ENCODE results near the gene LAPTM5. TPM values are rescaled to one million over a fixed set of nuclear protein-coding genes. Genes with fewer than 3 reads are reported as not detected.

The LAPTM5 gene
- total and polyA plus RNA-seq, 2 of the 8 experiments (the other 6 are each of a cell fraction or from before 2014, with no cell fraction given) = 0.37 to 1.4 TPM

GRCh38 chr1:30755746-30756145, 1.8 kb downstream of the LAPTM5 start (continued):
- TF ChIP-seq, protein P1, sequence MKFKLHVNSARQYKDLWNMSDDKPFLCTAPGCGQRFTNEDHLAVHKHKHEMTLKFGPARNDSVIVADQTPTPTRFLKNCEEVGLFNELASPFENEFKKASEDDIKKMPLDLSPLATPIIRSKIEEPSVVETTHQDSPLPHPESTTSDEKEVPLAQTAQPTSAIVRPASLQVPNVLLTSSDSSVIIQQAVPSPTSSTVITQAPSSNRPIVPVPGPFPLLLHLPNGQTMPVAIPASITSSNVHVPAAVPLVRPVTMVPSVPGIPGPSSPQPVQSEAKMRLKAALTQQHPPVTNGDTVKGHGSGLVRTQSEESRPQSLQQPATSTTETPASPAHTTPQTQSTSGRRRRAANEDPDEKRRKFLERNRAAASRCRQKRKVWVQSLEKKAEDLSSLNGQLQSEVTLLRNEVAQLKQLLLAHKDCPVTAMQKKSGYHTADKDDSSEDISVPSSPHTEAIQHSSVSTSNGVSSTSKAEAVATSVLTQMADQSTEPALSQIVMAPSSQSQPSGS (IDR thresholded peaks at IDR 0.05; ENCODE audit: low read length) = no peak
- TF ChIP-seq NRF1 (IDR thresholded peaks at IDR 0.05; ENCODE audit: low read depth, low read length) (no peak), TCF12 (IDR thresholded peaks at IDR 0.05; ENCODE audit: low read depth, low read length) (no peak)
